GM20000 (cell line): Measurements from ENCODE around the gene LCTL.
A peak's percentile ranks its signal among the peaks of the same experiment; 100 is the strongest.
"Not testable (repeated sequence)": the region's sequence is repeated elsewhere in the genome, so short reads cannot be mapped to it uniquely, and the experiment has no call there.

Source experiments
- DNase-seq: peaks from one replicate; pipeline ENCODE4 v3.0.0; 2012; ENCODE audit warnings: low spot score
- CTCF ChIP-seq: IDR thresholded peaks from 2 replicates; pipeline ENCODE4 v1.5.1; 2012; ENCODE audit warnings: mild to moderate bottlenecking, control low read depth; ENCODE audit errors: extremely low read depth, missing control alignments

Gene LCTL

GRCh38 chr15:66590435-66590834 is 24.6 kb upstream of the LCTL start:
- TF ChIP-seq CTCF: no peak
- no peak for DNase-seq

- DNase-seq: not testable (repeated sequence)
These were observed 23.6 kb upstream of the LCTL start for GRCh38 chr15:66589429-66589828.

- no peak for DNase-seq
- no peak for TF ChIP-seq CTCF
These were observed 23.2 kb upstream of the LCTL start for GRCh38 chr15:66588971-66589370.

- DNase-seq: no peak
These were observed 22.7 kb upstream of the LCTL start for GRCh38 chr15:66588537-66588936.

GRCh38 chr15:66587749-66588148 is 22.0 kb upstream of the LCTL start:
- no peak for DNase-seq
- TF ChIP-seq CTCF: no peak

More at GRCh38 chr15:66588537-66588936, 22.7 kb upstream of the LCTL start:
- peak; percentile 31 for TF ChIP-seq CTCF

- no peak for TF ChIP-seq CTCF
- no peak for DNase-seq
These were observed 21.2 kb upstream of the LCTL start for GRCh38 chr15:66587020-66587419.

- DNase-seq: no peak
- no peak for TF ChIP-seq CTCF
These were observed 20.6 kb upstream of the LCTL start for GRCh38 chr15:66586155-66586976.

- no peak for TF ChIP-seq CTCF
- DNase-seq: no peak
These were observed 16.3 kb upstream of the LCTL start for GRCh38 chr15:66581972-66582537.
